Keratinocyte (primary cell): Measurements from ENCODE around the gene ATP6V1E1. TPM values are rescaled to one million over a fixed set of nuclear protein-coding genes. Genes with fewer than 3 reads are reported as not detected.

Experiments
- DNase-seq: peaks from one replicate; pipeline ENCODE4 v3.0.0-alpha.2; 2011; ENCODE audit warnings: low read depth, missing footprints, low spot score
- FAIRE-seq: peaks from 2 replicates; lab custom pipeline; 2011; peaks lifted over from hg19 to GRCh38; lab: Jason Lieb, UNC
- H2AFZ ChIP-seq: 2 replicates; pipeline ENCODE4 v1.6.0; 2012; ENCODE audit warnings: low read length, control low read depth, inconsistent platforms; ENCODE audit not compliant: control insufficient read depth
- H3K27ac ChIP-seq: 2 replicates; pipeline ENCODE4 v1.5.1; 2011; ENCODE audit warnings: low read length; ENCODE audit not compliant: control insufficient read depth, insufficient read depth
- H3K27me3 ChIP-seq: 3 replicates; pipeline ENCODE4 v1.6.0; 2011; ENCODE audit warnings: low read length; ENCODE audit not compliant: control insufficient read depth, insufficient read depth; ENCODE audit errors: extremely low read depth
- H3K36me3 ChIP-seq, 2 experiments: 2 replicates in 1 of 2; 3 replicates in 1 of 2; pipeline ENCODE4 v1.5.1; 2011; ENCODE audit warnings: low read length in 2 of 2, mild to moderate bottlenecking in 1 of 2; ENCODE audit not compliant: control insufficient read depth in 2 of 2, insufficient read depth in 2 of 2; ENCODE audit errors: extremely low read depth in 1 of 2
- H3K4me1 ChIP-seq: 3 replicates; pipeline ENCODE4 v1.5.1; 2011; ENCODE audit warnings: low read length; ENCODE audit not compliant: control insufficient read depth, insufficient read depth; ENCODE audit errors: extremely low read depth
- H3K4me2 ChIP-seq: 3 replicates; pipeline ENCODE4 v1.6.0; 2011; ENCODE audit warnings: low read depth, low read length; ENCODE audit not compliant: control insufficient read depth, insufficient read depth; ENCODE audit errors: extremely low read depth
- H3K4me3 ChIP-seq, 3 experiments: fragments of 200-600 bp in 1 of 3; sonication (generic) in 1 of 3; 2 replicates in 2 of 3; 3 replicates in 1 of 3; pipeline ENCODE4 v1.5.1; 2011 to 2016; ENCODE audit warnings: low read length in 3 of 3, mild to moderate bottlenecking in 3 of 3, control low read depth in 2 of 3, inconsistent platforms in 1 of 3, low read depth in 1 of 3, mixed read lengths in 1 of 3, mixed run types in 1 of 3, moderate library complexity in 1 of 3; ENCODE audit not compliant: control insufficient read depth in 2 of 3, insufficient read depth in 2 of 3; ENCODE audit errors: extremely low read depth in 1 of 3
- H3K79me2 ChIP-seq: 2 replicates; pipeline ENCODE4 v1.6.0; 2012; ENCODE audit warnings: low read length; ENCODE audit not compliant: control insufficient read depth, insufficient read depth
- H3K9ac ChIP-seq: 3 replicates; pipeline ENCODE4 v1.6.0; 2011; ENCODE audit warnings: low read length; ENCODE audit not compliant: control insufficient read depth, insufficient read depth; ENCODE audit errors: extremely low read depth
- H3K9me1 ChIP-seq: 3 replicates; pipeline ENCODE4 v1.6.0; 2011; ENCODE audit warnings: low read length; ENCODE audit not compliant: control insufficient read depth, insufficient read depth; ENCODE audit errors: extremely low read depth
- H3K9me3 ChIP-seq: 2 replicates; pipeline ENCODE4 v1.5.1; 2012; ENCODE audit warnings: low read depth, low read length; ENCODE audit not compliant: control insufficient read depth
- H4K20me1 ChIP-seq: 3 replicates; pipeline ENCODE4 v1.6.0; 2011; ENCODE audit warnings: low read length; ENCODE audit not compliant: control insufficient read depth, insufficient read depth; ENCODE audit errors: extremely low read depth
- CTCF ChIP-seq, 3 experiments: IDR thresholded peaks in 1 of 3; conservative IDR thresholded peaks in 1 of 3; optimal IDR thresholded peaks in 1 of 3; 2 replicates in 2 of 3; 3 replicates in 1 of 3; pipeline versions ENCODE3 to v1.5.1; 2011; ENCODE audit warnings: low read length in 3 of 3, mild to moderate bottlenecking in 3 of 3, moderate library complexity in 2 of 3, control low read depth in 1 of 3, inconsistent platforms in 1 of 3; ENCODE audit not compliant: insufficient read depth in 2 of 3; ENCODE audit errors: extremely low read depth in 1 of 3
- EZH2 ChIP-seq: IDR thresholded peaks from one replicate; pipeline ENCODE4 v1.6.1; 2012; ENCODE audit warnings: inconsistent platforms, mild to moderate bottlenecking, low read length, moderate library complexity
- dilution Hi-C: fragments of 300-500 bp; cut with MboI; formaldehyde crosslinking; loops from one replicate; pipeline ENCODE4 v1.7.0; 2020; ENCODE audit warnings: low sequenced_read_pairs; ENCODE audit not compliant: extremely low pct_ligation_motif_present
- polyA plus RNA-seq, 5 experiments: library from polyadenylated mRNA; depleted of rRNA in 3 of 5; stranded (reverse) in 3 of 5; stranded (forward) in 1 of 5; unstranded in 1 of 5; fragments of >200 nt; gene quantifications; 1 replicate in 1 of 5; 2 replicates in 3 of 5; 3 replicates in 1 of 5; pipeline versions ENCODE4 v1.2.1 to v1.2.3, GENCODE V29; 2011 to 2012; ENCODE audit warnings: missing spikeins in 2 of 5, low read depth in 1 of 5, low replicate concordance in 1 of 5

Gene ATP6V1E1
- polyA plus RNA-seq, 1 donor (not counting 4 experiments of a cell fraction or from before 2014, with no cell fraction given): 227 TPM

- Histone ChIP-seq H3K4me1 (peaks cover 20% of the 10 kb centered on the region), H4K20me1 (no peaks in the 10 kb centered on the region), H3K4me2 (peak within 1 kb of the TSS; percentile 86), H3K27me3 (no peaks in the 10 kb centered on the region), H3K79me2 (peaks cover 36% of the 10 kb centered on the region), H3K36me3 (no peaks in the 10 kb centered on the region), H2AFZ (peak within 1 kb of the TSS; percentile 88), H3K4me3 (peak within 1 kb of the TSS; percentile 57 to 95 (median 92)), H3K27ac (peak within 1 kb of the TSS; percentile 89), H3K9me3 (no peaks in the 10 kb centered on the region), H3K9ac (peak within 1 kb of the TSS; percentile 99), H3K9me1 (no peaks in the 10 kb centered on the region)
- no peak for FAIRE-seq
- peak in 1 of 3 experiments; percentile 2 for TF ChIP-seq CTCF (optimal IDR thresholded peaks at IDR 0.05 in 1 of 3, IDR thresholded peaks at IDR 0.05 in 1 of 3, conservative IDR thresholded peaks at IDR 0.05 in 1 of 3; ENCODE audit: extremely low read depth in 1 of 3, insufficient read depth in 2 of 3, low read length in 3 of 3)
- no peak for TF ChIP-seq EZH2
- DNase-seq: peak; percentile 76
- dilution Hi-C loops: no loop called here
Measured at GRCh38 chr22:17638432-17639246, 10.1 kb upstream of the ATP6V1E1 start, which contains the start of gene BCL2L13. TSS of gene BCL2L13 (plus strand) at chr22:17638757. CDS start at chr22:17655712, 16,955 bp downstream.

GRCh38 chr22:17638182-17638431 is 9.6 kb upstream of the ATP6V1E1 start:
- DNase-seq: no peak
- H3K27ac ChIP-seq: peak overlapping the region; percentile 89
- dilution Hi-C loops: no loop called here

More at GRCh38 chr22:17638182-17638431, 9.6 kb upstream of the ATP6V1E1 start:
- H4K20me1 ChIP-seq: no peaks in the 10 kb centered on the region
- peak overlapping the region; percentile 99 for H3K9ac ChIP-seq
- no peak for FAIRE-seq
- H3K4me1 ChIP-seq: peaks cover 26% of the 10 kb centered on the region
- peaks cover 36% of the 10 kb centered on the region for H3K79me2 ChIP-seq
- TF ChIP-seq CTCF (optimal IDR thresholded peaks at IDR 0.05 in 1 of 3, IDR thresholded peaks at IDR 0.05 in 1 of 3, conservative IDR thresholded peaks at IDR 0.05 in 1 of 3; ENCODE audit: extremely low read depth in 1 of 3, insufficient read depth in 2 of 3, low read length in 3 of 3): peak; percentile 13 to 33 (median 17)
- TF ChIP-seq EZH2: no peak
- no peaks in the 10 kb centered on the region for H3K27me3 ChIP-seq
- no peaks in the 10 kb centered on the region for H3K9me3 ChIP-seq
- H2AFZ ChIP-seq: peak overlapping the region; percentile 87
- no peaks in the 10 kb centered on the region for H3K36me3 ChIP-seq
- H3K4me2 ChIP-seq: peak overlapping the region; percentile 86
- H3K4me3 ChIP-seq: peak overlapping the region; percentile 57 to 95 (median 92)
- no peaks in the 10 kb centered on the region for H3K9me1 ChIP-seq
